CD4-positive, CD25-positive, alpha-beta regulatory T cell (primary cell): ENCODE data around the gene CD53. TPM values are rescaled to one million over a fixed set of nuclear protein-coding genes. Genes with fewer than 3 reads are reported as not detected.

Source experiments
- ATAC-seq, 2 donors: fragments of 150-1000 bp; cut with Tn5 transposase; one replicate each; pipeline ENCODE4 v1.10.0; 2021; ENCODE audit warnings: low read depth in 2 of 2, moderate number of reproducible peaks in 2 of 2, moderate library complexity in 1 of 2
- DNase-seq, 3 donors: peaks; one replicate each; pipeline versions ENCODE4 v3.0.0 to v3.0.0-alpha.2; 2012 to 2022; ENCODE audit warnings: mixed read lengths in 1 of 3
- H3K27ac ChIP-seq: one replicate; pipeline ENCODE4 v1.7.0; 2013; ENCODE audit warnings: mild to moderate bottlenecking, low read length; ENCODE audit not compliant: insufficient read depth, poor library complexity, severe bottlenecking
- H3K27me3 ChIP-seq: one replicate; pipeline ENCODE4 v1.7.0; 2013; ENCODE audit warnings: low read length; ENCODE audit not compliant: control insufficient read depth, insufficient read depth
- H3K36me3 ChIP-seq: one replicate; pipeline ENCODE4 v1.7.0; 2013; ENCODE audit warnings: mild to moderate bottlenecking, low read length, moderate library complexity; ENCODE audit not compliant: control insufficient read depth, insufficient read depth
- H3K4me1 ChIP-seq: 2 replicates; pipeline ENCODE4 v1.7.0; 2013; ENCODE audit warnings: mild to moderate bottlenecking, low read length; ENCODE audit not compliant: insufficient read depth, control insufficient read depth, poor library complexity, severe bottlenecking
- H3K4me3 ChIP-seq: one replicate; pipeline ENCODE4 v1.7.0; 2013; ENCODE audit warnings: low read depth, mild to moderate bottlenecking, low read length, moderate library complexity
- H3K9me3 ChIP-seq, 2 experiments: 1 replicate in 1 of 2; 2 replicates in 1 of 2; pipeline ENCODE4 v1.7.0; 2013; ENCODE audit warnings: low read length in 2 of 2, mild to moderate bottlenecking in 1 of 2, moderate library complexity in 1 of 2; ENCODE audit not compliant: control insufficient read depth in 2 of 2
- H3K27ac Mint-ChIP-seq, 3 donors: one replicate each; pipeline ENCODE4 v1.8.0; 2020 to 2022; ENCODE audit warnings: mild to moderate bottlenecking in 3 of 3, mixed read lengths in 3 of 3, moderate library complexity in 2 of 3
- H3K27me3 Mint-ChIP-seq: one replicate; pipeline ENCODE4 v1.8.0; 2022; ENCODE audit warnings: mild to moderate bottlenecking, mixed read lengths
- H3K36me3 Mint-ChIP-seq: one replicate; pipeline ENCODE4 v1.8.0; 2020; ENCODE audit warnings: mixed read lengths
- H3K4me1 Mint-ChIP-seq, 4 donors: one replicate each; pipeline ENCODE4 v1.8.0; 2020 to 2022; ENCODE audit warnings: mixed read lengths in 4 of 4, mild to moderate bottlenecking in 1 of 4
- H3K4me3 Mint-ChIP-seq, 4 donors: one replicate each; pipeline ENCODE4 v1.8.0; 2020 to 2022; ENCODE audit warnings: mild to moderate bottlenecking in 4 of 4, mixed read lengths in 4 of 4, moderate library complexity in 3 of 4
- H3K9me3 Mint-ChIP-seq, 7 donors: one replicate each; pipeline ENCODE4 v1.8.0; 2020 to 2022; ENCODE audit warnings: mixed read lengths in 7 of 7, mild to moderate bottlenecking in 3 of 7, moderate library complexity in 2 of 7
- polyA plus RNA-seq, 4 donors: library from polyadenylated mRNA; unstranded; fragments of 300-500 nt; fragmentation: Illumina TruSeq; gene quantifications; one replicate each; pipeline ENCODE4 v1.2.3, GENCODE V29; 2021
- total RNA-seq: library from RNA; stranded (reverse); gene quantifications from one replicate; pipeline ENCODE4 v1.2.3, GENCODE V29; 2022

CD53 gene
- total and polyA plus RNA-seq, 5 donors from 2014 or later, result 397 to 1,251 (median 1,152) TPM

- H3K27ac Mint-ChIP-seq, result peak overlapping the region in 2 of 3 donors; percentile 15 to 89
- Histone ChIP-seq H3K27ac (no peak overlapping the region), H3K27me3 (no peaks in the 10 kb centered on the region)
Measured at GRCh38 chr1:110902820-110903463, 30.0 kb downstream of the CD53 start.

GRCh38 chr1:110903853-110904500, 31.0 kb downstream of the CD53 start:
- H3K36me3 Mint-ChIP-seq, result peaks cover 25% of the 10 kb centered on the region
- no peak overlapping the region for H3K27ac ChIP-seq

More at GRCh38 chr1:110902820-110903463, 30.0 kb downstream of the CD53 start:
- H3K4me3 Mint-ChIP-seq, result no peak overlapping the region
- H3K9me3 ChIP-seq, result peaks cover 10 to 25% of the 10 kb centered on the region in 2 experiments
- H3K27me3 Mint-ChIP-seq, result no peaks in the 10 kb centered on the region
- peaks cover 44% of the 10 kb centered on the region for H3K36me3 ChIP-seq
- ATAC-seq (no peak), DNase-seq (no peak)
- H3K9me3 Mint-ChIP-seq, result peaks cover 0 to 26% (median 11%) of the 10 kb centered on the region in 7 donors
- H3K4me1 ChIP-seq, result no peaks in the 10 kb centered on the region
- H3K36me3 Mint-ChIP-seq, result peaks cover 32% of the 10 kb centered on the region
- peaks cover 2 to 34% (median 18%) of the 10 kb centered on the region in 4 donors for H3K4me1 Mint-ChIP-seq
- H3K4me3 ChIP-seq, result no peak overlapping the region

GRCh38 chr1:110912784-110913183, 39.8 kb downstream of the CD53 start:
- no peak overlapping the region for H3K27ac ChIP-seq
- Mint-ChIP-seq H3K27me3 (peaks cover 11% of the 10 kb centered on the region), H3K9me3 (peaks cover 3 to 52% (median 8%) of the 10 kb centered on the region in 7 donors), H3K4me1 (peaks cover 13 to 20% (median 14%) of the 10 kb centered on the region in 4 donors), H3K4me3 (no peak overlapping the region), H3K27ac (no peak overlapping the region), H3K36me3 (peaks cover 2% of the 10 kb centered on the region)
- H3K36me3 ChIP-seq, result no peaks in the 10 kb centered on the region
- H3K27me3 ChIP-seq, result no peaks in the 10 kb centered on the region
- no peak overlapping the region for H3K4me3 ChIP-seq
- ATAC-seq (no peak), DNase-seq (no peak)
- H3K4me1 ChIP-seq, result peaks cover 4% of the 10 kb centered on the region
- peaks cover 52 to 71% of the 10 kb centered on the region in 2 experiments for H3K9me3 ChIP-seq

More at GRCh38 chr1:110903853-110904500, 31.0 kb downstream of the CD53 start:
- Histone ChIP-seq H3K36me3 (peaks cover 36% of the 10 kb centered on the region), H3K4me1 (no peaks in the 10 kb centered on the region), H3K9me3 (peaks cover 20 to 36% of the 10 kb centered on the region in 2 experiments), H3K27me3 (no peaks in the 10 kb centered on the region), H3K4me3 (no peak overlapping the region)
- DNase-seq, result no peak
- H3K4me1 Mint-ChIP-seq, result peaks cover 0 to 25% (median 14%) of the 10 kb centered on the region in 4 donors
- peaks cover 0 to 34% (median 15%) of the 10 kb centered on the region in 7 donors for H3K9me3 Mint-ChIP-seq
- no peaks in the 10 kb centered on the region for H3K27me3 Mint-ChIP-seq
- H3K27ac Mint-ChIP-seq, result peak overlapping the region in 1 of 3 donors; percentile 16
- peak in 1 of 2 donors; percentile 32 for ATAC-seq
- H3K4me3 Mint-ChIP-seq, result no peak overlapping the region

DNA sequence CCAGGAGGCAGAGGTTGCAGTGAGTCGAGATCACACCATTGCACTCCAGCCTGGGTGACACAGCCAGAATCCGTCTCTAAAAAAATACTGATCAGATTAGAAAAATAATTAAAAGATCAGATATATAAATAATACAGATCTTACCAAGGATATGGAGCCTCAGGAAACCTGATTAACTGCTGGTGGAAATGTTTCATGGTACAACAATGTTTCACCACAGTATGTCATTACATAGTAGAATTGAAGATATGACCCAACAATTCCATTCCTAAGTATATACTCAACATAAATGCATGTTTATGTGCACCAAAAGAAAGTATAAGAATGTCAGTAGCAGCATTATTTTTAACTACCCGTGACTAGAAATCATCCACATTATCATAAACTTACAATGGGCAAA, 41.7 kb downstream of the CD53 start:
- Mint-ChIP-seq H3K4me1 (peaks cover 11 to 14% (median 13%) of the 10 kb centered on the region in 4 donors), H3K4me3 (no peak overlapping the region), H3K9me3 (peaks cover 4 to 37% (median 9%) of the 10 kb centered on the region in 7 donors), H3K36me3 (peaks cover 3% of the 10 kb centered on the region), H3K27me3 (peaks cover 11% of the 10 kb centered on the region), H3K27ac (no peak overlapping the region)
- no peak overlapping the region for H3K4me3 ChIP-seq
- H3K9me3 ChIP-seq, result peaks cover 37 to 52% of the 10 kb centered on the region in 2 experiments
- DNase-seq (no peak), ATAC-seq (no peak)
- no peaks in the 10 kb centered on the region for H3K27me3 ChIP-seq
- H3K4me1 ChIP-seq, result peaks cover 4% of the 10 kb centered on the region
- no peak overlapping the region for H3K27ac ChIP-seq
- no peaks in the 10 kb centered on the region for H3K36me3 ChIP-seq

GRCh38 chr1:110915804-110916203, 42.9 kb downstream of the CD53 start:
- Mint-ChIP-seq H3K27me3 (peaks cover 22% of the 10 kb centered on the region), H3K4me1 (peaks cover 11 to 13% (median 12%) of the 10 kb centered on the region in 4 donors), H3K4me3 (peak overlapping the region in 1 of 4 donors; percentile 9)

DNA sequence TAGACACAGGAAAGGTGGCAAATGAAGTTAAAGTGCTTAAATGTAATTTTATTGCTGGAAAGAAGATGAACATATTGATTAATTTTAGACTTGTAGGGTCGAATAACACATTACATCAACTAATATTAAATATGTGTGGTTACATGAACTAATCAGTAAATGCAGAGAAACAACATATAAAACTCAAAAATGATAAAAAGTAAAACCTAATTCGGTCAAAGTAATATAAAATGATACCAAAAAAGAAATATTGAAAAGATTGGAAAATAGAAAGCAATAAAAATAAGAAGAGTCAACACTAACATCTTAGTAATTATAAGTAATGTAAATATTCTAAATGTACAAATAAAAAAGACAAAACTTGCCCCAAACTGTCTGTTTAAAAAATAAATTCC, 43.3 kb downstream of the CD53 start:
- Mint-ChIP-seq H3K36me3 (peaks cover 3% of the 10 kb centered on the region), H3K27me3 (peaks cover 24% of the 10 kb centered on the region), H3K4me3 (peak overlapping the region in 1 of 4 donors; percentile 38), H3K9me3 (peaks cover 4 to 23% (median 7%) of the 10 kb centered on the region in 7 donors), H3K4me1 (peaks cover 11 to 13% (median 12%) of the 10 kb centered on the region in 4 donors), H3K27ac (no peak overlapping the region)
- DNase-seq, result no peak
- no peak for ATAC-seq
- H3K4me1 ChIP-seq, result peaks cover 4% of the 10 kb centered on the region
- H3K4me3 ChIP-seq, result peak overlapping the region; percentile 61
- peaks cover 27 to 36% of the 10 kb centered on the region in 2 experiments for H3K9me3 ChIP-seq
- H3K27ac ChIP-seq, result no peak overlapping the region
- no peaks in the 10 kb centered on the region for H3K27me3 ChIP-seq
- no peaks in the 10 kb centered on the region for H3K36me3 ChIP-seq

More at GRCh38 chr1:110915804-110916203, 42.9 kb downstream of the CD53 start:
- Histone ChIP-seq H3K27me3 (no peaks in the 10 kb centered on the region), H3K27ac (no peak overlapping the region), H3K36me3 (no peaks in the 10 kb centered on the region), H3K4me3 (no peak overlapping the region), H3K4me1 (peaks cover 4% of the 10 kb centered on the region), H3K9me3 (peaks cover 31 to 40% of the 10 kb centered on the region in 2 experiments)
- DNase-seq, result no peak
- peaks cover 4 to 27% (median 7%) of the 10 kb centered on the region in 7 donors for H3K9me3 Mint-ChIP-seq
- no peak for ATAC-seq
- no peak overlapping the region for H3K27ac Mint-ChIP-seq
- H3K36me3 Mint-ChIP-seq, result peaks cover 3% of the 10 kb centered on the region

DNA sequence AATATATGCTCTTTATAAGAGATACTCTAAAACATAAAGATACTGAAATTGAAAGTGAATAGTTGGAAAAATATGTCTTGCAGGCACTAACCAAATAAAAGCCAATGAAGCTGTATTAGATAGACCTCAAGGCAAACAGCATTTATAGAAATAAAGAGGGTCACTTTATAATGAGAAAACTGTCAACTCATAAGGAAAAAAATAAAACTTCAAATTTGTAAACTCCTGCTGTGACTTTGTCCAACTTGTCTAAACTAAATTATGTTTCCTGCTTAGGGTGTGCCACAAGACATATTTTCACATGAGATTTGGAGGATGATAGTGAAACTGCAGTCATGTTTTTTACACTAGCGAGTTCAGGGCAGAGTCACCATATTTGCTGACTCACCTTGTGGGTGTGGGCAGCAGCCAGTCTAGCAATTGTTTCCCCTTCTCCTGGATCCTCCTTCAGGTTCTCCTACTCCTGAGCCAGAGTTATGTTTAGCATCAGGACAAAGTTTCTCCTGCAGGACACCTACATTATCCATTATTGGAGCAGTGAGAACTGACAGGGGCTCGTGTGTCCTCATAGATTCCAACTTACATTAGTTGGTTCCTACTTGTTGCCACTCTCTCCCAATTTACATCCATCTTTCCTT, 43.8 kb downstream of the CD53 start:
- no peaks in the 10 kb centered on the region for H3K27me3 ChIP-seq
- H3K4me3 Mint-ChIP-seq, result peak overlapping the region; percentile 15 to 38 (median 22)
- H3K9me3 ChIP-seq, result peaks cover 24 to 34% of the 10 kb centered on the region in 2 experiments
- ATAC-seq (peak; percentile 76 to 78), DNase-seq (peak in 2 of 3 donors; percentile 21 to 89)
- H3K27ac Mint-ChIP-seq, result no peak overlapping the region
- H3K4me3 ChIP-seq, result peak overlapping the region; percentile 61
- no peaks in the 10 kb centered on the region for H3K36me3 ChIP-seq
- peaks cover 24% of the 10 kb centered on the region for H3K27me3 Mint-ChIP-seq
- H3K4me1 Mint-ChIP-seq, result peaks cover 11 to 13% (median 12%) of the 10 kb centered on the region in 4 donors
- no peak overlapping the region for H3K27ac ChIP-seq
- peaks cover 5% of the 10 kb centered on the region for H3K36me3 Mint-ChIP-seq
- peaks cover 3 to 21% (median 7%) of the 10 kb centered on the region in 7 donors for H3K9me3 Mint-ChIP-seq
- H3K4me1 ChIP-seq, result peaks cover 4% of the 10 kb centered on the region
